HFF-Myc (cell line): ENCODE measurements around the gene CRB2.

Experiments used
- DNase-seq: peaks from one replicate; pipeline ENCODE4 v3.0.0-alpha.2; 2011; ENCODE audit warnings: low read depth; ENCODE audit errors: extremely low read depth
- H3K4me3 ChIP-seq: replicated peaks from 2 replicates; pipeline ENCODE4 v1.5.1; 2011; ENCODE audit warnings: low read depth, mild to moderate bottlenecking, control low read depth, low read length
- CTCF ChIP-seq: IDR thresholded peaks from 2 replicates; pipeline ENCODE4 v1.5.1; 2012; ENCODE audit warnings: mild to moderate bottlenecking, low read depth, low read length, control low read depth; ENCODE audit errors: missing control alignments

Gene CRB2

DNA sequence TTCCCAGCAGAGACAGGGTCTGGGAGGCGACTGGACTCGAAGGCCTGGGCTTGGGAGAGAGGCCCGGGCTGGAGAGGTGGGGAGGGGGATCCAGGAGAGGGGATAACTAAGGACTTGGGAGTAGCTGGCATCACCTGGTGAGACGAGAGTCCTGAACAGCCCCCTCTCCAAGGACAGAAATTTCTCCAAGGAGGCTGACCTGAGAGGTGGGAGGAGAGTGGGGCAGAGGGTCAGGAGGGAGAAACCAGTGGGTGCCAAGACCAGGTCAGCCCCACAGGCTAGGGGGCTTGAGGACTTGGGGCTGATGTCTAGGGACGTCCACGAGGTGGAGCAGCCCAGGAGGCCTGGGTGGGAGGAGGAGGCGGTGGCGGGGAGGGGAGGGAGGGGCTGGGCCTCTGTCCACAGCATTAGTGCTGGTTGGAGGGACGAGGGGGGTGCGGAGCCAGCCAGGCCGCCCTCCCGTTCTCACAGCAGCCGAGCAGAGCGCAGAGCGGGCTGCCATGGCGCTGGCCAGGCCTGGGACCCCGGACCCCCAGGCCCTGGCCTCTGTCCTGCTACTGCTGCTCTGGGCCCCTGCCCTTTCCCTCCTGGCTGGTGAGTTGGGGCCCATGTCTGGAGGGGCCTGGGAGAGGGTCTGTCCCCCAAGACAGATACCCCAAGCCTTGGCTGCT lies at the start of gene CRB2:
Gene CRB2 (plus strand): TSS at position 437 of the 671 bp plus-strand sequence. CDS start 64 bp downstream, at position 501.
- TF ChIP-seq CTCF: no peak
- H3K4me3 ChIP-seq: no peak within 1 kb of the TSS
- DNase-seq: no peak

- TF ChIP-seq CTCF: no peak
- no peak for DNase-seq
- H3K4me3 ChIP-seq: no peak overlapping the region
Observed at GRCh38 chr9:123309611-123310010, 46.4 kb upstream of the CRB2 start.

DNA sequence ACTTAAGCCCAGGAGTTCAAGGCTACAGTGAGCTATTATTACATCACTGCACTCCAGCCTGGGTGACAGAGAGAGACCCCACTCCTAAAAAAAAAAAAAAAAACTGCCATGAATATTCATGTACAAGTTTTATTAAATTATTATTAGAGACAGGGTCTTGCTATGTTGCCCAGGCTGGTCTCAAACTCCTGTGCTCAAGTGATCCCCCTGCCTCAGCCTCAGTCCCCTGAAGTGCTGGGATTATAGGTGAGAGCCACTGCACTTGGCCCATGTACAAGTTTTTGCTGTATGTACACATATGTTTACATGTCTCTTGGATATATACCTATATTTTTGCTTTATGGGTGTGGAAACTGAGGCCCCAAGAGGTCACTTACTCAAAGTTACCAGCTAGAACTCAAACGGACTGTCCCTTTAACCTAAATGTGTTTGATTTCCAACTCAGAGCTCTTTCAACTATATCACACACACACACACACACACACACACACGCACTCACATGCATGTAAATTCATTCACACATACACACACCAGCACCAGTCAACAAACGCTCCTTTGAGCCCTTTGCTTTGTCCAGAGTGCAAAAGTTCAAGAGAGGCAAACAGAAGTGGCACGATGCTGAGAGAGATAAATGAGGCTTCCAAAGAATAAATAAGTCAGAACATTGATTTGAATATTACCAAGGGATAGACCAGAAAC lies 45.3 kb upstream of the CRB2 start:
- TF ChIP-seq CTCF: no peak
- no peak overlapping the region for H3K4me3 ChIP-seq
- DNase-seq: no peak

DNA sequence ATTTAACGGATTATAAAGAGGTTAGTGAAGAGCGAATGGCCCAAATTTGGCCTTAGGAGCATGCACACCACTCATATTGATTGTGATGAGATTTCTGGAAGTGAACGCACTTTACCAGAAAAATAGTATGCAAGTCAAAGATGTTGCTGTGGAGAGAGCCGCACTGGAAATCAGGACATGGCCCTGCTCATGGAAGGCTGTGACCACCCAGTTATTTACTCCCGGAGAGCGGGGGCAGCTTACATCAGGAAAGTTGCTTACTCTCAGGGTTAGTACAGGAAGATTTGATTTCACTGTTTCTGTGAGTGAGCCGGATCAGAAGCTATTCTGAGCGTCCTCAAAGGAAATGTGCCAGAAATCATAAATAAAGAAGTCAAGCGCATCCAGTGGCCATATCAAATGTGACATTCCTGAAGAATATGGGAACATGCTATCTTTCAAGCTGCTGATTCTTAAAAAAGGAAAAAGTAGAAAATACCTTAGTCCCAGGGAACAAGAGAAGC lies 44.7 kb upstream of the CRB2 start:
- DNase-seq: no peak
- no peak overlapping the region for H3K4me3 ChIP-seq
- no peak for TF ChIP-seq CTCF

GRCh38 chr9:123312306-123312877 lies 43.6 kb upstream of the CRB2 start:
- no peak for DNase-seq

GRCh38 chr9:123314617-123315016 lies 41.4 kb upstream of the CRB2 start:
- no peak overlapping the region for H3K4me3 ChIP-seq
- DNase-seq: no peak
- no peak for TF ChIP-seq CTCF

More at GRCh38 chr9:123312306-123312877, 43.6 kb upstream of the CRB2 start:
- no peak for TF ChIP-seq CTCF
- no peak overlapping the region for H3K4me3 ChIP-seq
